GM21737 (cell line): Measurements from ENCODE around the gene RNLS.
"Not testable (repeated sequence)": the region's sequence is repeated elsewhere in the genome, so short reads cannot be mapped to it uniquely, and the experiment has no call there.

Source experiments
- ATAC-seq: cut with Tn5 transposase; IDR thresholded peaks from one replicate; pipeline ENCODE4 v1.9.1; 2021; ENCODE audit warnings: mild to moderate bottlenecking, moderate library complexity; ENCODE audit not compliant: unreplicated experiment

Gene RNLS

DNA sequence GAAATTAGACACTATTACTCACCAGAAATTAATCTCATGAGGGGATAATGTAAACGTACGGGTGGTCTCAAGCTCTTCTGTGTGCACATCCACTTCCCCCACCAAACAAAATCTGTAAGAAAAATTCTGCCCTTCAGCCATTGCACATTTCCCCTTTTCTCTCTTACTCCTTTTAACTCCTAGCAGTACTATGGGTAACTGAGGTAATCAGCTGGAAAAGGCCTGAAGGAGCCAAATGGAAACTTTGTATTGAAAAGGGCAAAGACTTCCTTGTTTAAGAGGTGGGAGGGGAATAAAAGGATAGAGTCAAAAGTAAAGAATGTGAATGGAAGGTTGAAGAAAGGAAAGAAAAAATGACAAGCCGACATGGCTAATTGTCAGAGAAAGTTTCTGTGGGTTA, 273.8 kb downstream of the RNLS start:
- no peak for ATAC-seq

DNA sequence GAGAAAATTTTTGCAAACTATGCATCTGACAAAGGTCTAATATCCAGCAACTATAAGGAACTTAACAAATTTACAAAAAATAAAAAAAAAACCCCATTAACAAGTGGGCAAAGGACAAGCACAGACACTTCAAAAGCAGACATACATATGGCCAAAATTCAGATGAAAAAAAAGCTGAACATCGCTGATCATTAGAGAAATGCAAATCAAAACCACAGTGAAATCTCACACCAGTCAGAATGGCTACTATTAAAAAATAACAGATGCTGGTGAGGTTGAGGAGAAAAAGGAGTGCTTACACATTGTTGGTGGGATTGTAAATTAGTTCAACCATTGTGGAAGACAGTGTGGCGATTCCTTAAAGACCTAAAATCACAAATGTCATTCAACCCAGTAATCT, 274.8 kb downstream of the RNLS start:
- ATAC-seq = not testable (repeated sequence)

DNA sequence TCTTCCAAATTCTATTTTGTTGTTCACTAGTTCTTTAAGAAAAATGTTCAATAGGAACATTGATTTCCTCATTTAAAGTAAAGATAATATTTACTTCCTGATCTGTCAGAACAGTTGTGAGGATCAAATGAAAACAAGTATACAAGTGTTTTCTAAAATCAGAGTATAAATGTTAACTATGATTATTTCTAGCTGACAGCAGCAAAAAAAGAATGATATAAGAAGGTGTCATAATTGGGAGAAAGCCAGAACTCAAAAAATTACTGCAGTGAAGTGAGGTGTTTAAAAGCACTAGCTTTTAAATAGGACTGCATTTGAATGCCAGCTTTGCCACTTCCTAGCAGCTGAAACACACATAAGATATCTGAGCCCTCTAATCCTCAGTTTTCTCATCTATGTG, 283.3 kb downstream of the RNLS start:
- ATAC-seq = no peak

DNA sequence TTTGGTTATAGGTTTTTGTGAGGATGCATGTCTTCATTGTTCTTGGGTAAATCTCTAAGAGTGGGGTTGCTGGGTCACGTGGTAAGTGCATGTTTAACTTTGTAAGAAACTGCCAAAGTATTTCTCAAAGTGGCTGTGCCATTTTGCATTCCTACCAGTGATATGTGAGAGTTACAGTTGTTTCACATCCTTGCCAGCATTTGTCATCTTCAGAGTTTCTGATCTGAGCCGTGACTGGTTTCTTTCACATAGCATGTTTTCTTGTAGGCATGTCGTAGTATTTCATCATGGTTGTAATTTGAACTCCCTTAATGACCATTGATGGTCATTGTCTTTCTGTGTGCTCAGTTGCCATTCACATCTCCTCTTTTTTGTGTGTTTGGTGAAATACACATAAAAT, 286.0 kb downstream of the RNLS start:
- no peak for ATAC-seq

DNA sequence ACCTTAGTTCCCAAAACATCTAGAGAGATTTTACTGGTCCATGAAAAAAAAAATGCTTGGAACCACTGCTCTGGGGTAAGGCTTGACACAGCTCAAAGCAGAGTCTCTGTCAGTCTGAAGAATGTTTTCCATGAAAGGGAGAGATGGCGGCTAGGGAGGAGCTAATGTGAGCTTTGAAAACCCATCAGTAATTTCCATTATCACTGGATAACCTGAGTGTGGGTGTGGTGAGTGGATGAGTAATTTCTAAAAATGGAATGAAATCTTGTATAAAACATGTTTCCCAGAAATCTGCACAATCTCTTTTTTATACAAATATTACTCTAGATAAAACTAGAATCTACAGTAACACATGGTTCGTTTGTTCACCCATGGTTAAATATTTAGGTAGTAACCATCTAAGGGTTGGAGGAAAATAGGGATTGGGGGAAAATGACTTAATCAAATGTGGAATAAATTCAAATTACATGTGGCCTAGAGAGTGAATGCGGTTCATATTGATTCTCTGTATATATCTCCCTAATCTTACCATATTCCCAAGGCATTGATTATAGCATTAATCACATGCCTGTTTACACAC, 289.4 kb downstream of the RNLS start:
- ATAC-seq = no peak

DNA sequence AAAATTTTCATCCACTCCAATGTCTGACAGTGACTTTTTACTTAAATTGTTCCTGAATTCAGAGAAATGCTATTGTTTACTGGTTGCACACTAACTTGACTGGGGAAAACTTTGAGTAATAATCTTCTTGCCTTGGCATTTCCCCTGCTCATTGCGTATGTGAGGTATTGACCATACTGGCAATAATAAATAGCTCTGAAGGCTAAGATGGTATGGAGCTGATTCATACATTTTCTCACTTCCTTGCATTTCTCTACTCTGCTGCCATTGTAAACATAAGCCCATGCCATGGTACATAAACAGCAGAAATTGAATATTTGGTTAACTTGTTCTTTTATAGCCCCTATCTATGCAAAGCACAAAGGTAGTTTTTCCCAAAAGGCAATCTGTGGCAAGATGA, 290.0 kb downstream of the RNLS start:
- no peak for ATAC-seq

DNA sequence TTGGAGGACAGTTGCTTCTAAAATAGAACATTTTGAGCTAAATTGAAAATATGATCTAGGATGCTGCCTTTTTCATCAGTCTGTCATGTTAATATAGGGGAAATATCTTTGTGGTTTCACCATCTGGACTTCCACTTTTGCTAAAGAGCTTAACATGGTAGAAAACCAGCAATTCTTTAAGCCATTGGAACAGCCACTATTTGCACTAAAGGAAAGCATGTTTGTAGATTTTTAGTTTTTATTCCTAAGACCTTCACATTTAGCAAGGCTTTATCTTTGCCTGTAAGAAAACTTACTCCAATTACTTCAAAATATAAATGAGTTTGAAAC, 291.0 kb downstream of the RNLS start:
- no peak for ATAC-seq

DNA sequence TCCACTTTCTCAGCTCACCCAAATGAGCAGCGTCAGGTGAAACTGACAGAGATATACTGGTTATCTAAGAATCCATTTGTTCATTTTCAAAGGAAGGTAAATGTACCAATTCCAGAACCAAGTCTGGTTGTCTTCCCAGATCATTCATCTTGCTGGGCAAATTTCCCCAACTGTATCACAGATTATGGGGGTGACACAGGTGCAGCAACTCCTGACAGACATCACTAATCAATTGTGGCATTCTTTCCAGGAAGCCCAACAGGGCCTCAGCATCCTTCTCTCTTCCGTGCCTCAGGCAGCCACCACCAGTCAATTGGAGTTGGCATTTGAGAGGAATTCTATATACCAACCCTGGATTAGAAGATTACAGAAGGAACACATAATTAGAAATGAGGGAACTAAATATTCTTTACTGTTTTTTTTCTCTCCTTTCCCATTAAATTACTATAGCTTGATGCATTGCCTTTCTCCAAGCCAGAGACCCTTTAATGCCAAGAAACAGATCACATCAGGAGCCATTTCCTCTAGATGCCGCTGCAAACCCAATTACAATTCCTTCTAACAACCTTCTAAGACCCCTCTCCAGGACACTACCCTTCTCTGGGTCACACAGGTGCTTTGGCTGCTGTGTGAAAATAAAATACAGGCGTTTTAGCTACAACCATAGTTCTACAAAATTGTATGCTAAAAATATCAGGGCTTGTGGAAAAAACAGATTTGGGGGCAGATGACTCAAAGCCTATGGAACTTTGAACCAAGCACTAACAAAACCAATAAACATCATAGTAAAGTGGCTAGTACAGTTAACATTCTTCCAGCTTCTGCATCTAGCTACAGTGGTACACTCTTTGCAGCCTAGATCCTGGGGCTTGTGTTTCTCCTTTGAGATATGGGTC, 291.6 kb downstream of the RNLS start:
- ATAC-seq = no peak

DNA sequence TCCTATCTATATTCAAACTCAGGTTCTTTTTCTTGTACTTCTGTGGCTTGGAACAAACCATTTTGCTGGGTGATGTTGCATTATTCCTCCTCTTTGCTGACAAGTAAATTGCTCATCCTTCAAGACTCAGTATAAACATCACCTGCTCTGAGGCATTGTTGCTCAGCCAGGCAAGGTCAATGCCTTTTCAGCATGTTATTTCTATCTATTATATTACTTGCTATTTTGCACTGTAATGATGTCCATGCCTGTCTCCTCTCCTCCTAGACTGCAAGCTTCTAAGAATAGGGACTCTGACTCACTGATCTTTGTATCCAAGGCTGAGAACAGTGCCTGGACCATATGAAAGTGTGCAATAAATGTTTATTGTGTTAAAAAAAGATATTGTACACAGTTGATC, 293.8 kb downstream of the RNLS start:
- ATAC-seq = no peak

DNA sequence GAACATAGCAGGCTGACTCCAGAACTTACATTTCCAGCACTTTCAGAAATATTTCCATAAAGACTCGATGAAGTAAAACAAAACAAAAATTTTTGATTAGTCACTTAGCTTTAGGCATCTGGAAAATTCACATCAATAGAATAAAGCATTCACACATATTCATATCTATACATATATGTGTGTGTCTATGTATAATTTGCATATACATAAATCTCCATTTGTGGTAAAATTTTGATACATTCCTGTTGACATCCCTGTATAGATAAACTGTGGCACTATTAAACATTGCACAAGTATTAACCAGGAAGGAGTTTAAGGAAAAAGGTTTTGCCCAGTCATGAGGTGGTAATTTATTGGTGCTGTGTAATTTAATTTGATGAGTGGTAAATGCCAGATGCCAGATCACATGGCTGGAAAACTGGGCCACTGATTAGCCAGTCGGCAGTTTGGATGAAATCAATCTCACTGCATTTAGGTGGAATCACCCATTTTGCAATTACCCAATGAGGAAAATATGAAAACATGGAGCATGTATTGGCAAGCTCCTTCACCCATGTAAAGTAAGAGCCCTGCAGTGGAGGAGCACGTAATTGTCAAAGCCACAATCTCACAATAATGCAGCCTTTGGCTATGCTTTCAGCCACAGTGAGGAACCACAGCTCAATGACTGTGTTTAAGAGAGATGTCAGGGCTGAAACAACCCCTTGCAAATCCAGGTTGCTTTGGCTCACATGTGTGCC, 294.6 kb downstream of the RNLS start:
- ATAC-seq = no peak

DNA sequence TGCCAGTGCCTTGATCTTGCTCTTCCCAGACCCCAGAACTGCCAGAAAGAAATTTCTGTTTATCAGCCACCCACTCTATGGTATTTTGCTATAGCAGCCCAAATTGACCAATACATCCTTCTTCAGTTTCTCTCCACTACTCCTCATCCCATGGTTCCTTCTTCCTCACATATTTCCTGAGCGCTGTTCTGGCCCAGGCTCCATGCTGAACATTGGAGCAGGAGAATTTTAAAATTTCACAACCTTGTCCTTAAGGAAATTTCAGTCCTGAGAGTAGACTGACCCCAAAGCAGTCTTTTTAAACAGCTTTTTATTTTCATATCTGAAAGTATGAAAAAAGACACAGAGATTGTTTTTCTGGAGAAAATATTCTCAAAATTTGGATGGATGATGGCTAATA, 297.1 kb downstream of the RNLS start:
- ATAC-seq = no peak

DNA sequence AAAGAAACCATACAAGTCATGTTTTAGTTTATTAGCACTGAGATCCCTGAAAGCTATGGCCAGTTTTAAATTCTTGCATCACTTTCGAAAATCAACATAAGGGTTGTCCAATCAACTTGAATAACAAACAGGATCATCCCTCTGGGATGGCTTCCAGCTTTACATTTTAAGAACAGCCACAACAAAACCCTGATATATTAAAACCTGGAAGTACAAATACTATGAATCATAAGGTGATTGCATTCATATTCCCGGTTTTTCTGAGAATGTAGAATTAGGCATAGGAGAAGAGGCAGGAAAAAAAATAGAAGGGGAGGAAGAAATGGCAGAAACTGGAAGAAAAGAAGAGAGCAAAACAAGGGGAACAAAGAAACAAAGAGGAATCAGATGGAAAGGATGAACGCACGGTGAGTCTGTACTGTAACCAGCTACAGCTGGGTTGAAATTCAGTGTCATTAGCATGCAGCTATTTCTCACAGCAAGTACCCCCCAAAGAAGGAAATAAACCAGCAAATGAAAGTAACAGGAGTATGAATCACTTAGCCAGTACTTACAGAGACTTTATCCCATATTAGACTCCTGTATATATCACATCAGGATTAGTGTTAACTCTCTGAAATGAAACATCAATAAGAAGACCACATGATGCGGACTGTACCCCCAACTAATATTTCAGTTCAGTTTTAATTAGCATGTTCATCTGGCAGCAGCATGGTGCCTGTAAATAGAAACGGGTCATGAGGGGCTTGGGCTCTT, 301.3 kb downstream of the RNLS start:
- ATAC-seq = no peak

DNA sequence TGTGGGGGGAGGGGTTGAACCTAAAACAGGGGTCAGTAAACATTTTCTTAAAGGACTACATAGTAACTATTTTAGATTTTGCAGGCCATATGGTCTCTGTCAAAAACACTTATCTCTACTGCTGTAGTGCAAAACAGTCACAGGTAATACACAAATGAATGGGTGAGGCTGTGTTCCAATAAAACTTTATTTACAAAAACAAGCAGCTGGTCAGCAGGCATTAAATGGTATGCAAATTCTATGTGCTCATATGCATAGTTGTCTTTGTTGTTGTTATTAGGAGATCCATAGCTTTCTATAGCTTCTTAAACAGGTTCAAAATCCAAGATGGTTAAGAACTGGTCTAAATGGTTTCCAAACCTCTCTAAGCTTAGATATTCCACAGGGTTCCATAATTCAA, 302.6 kb downstream of the RNLS start:
- ATAC-seq = no peak

DNA sequence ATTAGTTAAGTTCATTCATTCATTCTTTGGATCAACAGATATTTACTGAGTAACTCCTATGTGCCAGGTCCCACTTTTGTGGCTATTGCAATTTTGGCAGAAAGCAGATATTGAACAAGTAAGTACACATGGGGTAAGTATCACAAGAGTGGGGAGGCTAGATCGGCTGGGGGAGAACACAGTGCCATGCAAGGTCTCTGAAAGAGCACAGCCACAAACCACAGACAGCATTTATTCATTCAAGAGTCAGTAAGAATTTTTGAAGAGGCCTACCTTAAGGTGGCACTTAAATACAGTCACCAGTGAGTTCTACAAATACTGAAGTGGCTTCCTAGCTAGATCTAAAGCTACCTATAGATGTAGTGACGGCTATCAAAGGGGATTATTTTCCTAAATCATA, 304.2 kb downstream of the RNLS start:
- no peak for ATAC-seq

DNA sequence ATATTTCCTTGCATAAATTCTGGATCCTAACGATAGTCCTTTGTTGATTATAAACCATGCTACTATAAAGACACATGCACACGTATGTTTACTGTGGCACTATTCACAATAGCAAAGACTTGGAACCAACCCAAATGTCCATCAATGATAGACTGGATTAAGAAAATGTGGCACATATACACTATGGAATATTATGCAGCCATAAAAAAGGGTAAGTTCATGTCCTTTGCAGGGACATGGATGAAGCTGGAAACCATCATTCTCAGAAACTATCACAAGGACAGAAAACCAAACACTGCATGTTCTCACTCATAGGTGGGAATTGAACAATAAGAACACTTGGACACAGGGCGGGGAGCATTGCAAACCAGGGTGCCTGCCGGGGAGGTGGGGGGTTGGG, 306.2 kb downstream of the RNLS start:
- ATAC-seq = not testable (repeated sequence)

DNA sequence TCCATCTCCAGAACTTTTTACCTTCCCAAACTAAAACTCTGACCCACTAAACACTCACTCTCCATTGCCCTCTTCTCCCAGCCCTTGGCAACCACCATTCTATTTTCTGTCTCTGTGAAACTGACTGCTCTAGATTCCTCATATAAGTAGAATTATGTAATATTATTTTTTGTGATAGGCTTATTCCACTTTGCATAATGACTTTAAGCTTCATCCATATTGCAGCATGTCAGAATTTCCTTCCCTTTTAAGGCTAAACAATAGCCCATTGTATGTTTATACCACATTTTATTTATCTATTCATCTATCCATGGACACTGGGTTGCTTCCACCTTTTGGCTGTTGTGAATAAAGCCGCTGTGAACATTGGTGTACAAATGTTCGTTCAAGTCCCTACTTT, 308.8 kb downstream of the RNLS start:
- ATAC-seq = no peak

DNA sequence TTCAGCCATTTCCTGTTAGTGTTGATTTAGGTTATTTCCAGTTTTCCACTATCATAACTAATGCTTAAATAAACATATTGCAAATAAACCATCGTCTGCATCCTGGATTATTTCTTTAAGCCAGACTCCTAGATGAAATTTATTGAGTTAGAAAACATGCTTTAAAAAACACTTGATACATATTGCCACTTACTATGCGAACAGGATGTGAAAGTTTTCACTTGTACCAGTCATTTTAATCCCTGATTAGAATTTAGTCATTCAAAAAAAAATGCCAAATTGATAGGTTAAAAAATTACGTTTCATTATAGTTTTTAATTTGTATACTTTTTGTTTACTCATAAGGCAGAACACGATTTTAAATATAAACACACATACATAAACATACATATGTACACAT, 309.6 kb downstream of the RNLS start:
- ATAC-seq = no peak

DNA sequence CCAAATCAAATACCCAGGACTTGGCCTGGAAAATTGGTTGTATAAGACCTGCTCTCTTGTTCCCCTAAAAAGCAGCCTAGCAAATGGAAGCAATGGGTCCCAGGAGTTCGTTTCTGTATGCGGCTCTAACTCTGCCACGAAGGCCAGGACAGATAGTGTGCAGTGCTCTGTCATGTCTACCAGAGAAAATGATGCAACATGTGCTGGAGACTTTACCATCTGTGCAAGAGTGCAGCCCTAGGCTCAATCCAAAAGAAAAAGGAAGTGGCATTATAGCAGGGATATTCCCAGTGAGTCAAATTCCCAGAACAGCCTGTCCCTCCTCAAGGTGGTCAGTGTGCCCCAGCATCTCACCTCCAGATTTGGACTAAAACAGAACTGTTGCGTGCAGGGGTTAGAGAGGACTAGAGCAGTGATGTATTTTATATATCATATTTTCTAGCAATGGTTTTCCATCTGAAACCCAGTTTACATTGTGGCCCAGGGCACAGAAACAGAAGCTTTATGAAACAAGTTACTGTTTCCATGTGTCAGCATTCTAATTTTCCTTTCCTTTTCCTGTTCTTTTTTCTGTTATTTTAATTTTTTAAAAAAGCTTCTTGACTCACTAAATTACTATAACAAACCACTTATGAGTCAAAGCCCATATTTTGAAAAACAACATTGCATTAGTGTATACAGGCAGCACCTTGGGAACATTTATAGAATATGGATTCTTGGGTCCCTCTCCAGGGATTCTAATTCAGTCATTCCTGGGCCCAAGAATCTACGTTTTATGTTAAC, 311.2 kb downstream of the RNLS start:
- ATAC-seq = peak; percentile 8

DNA sequence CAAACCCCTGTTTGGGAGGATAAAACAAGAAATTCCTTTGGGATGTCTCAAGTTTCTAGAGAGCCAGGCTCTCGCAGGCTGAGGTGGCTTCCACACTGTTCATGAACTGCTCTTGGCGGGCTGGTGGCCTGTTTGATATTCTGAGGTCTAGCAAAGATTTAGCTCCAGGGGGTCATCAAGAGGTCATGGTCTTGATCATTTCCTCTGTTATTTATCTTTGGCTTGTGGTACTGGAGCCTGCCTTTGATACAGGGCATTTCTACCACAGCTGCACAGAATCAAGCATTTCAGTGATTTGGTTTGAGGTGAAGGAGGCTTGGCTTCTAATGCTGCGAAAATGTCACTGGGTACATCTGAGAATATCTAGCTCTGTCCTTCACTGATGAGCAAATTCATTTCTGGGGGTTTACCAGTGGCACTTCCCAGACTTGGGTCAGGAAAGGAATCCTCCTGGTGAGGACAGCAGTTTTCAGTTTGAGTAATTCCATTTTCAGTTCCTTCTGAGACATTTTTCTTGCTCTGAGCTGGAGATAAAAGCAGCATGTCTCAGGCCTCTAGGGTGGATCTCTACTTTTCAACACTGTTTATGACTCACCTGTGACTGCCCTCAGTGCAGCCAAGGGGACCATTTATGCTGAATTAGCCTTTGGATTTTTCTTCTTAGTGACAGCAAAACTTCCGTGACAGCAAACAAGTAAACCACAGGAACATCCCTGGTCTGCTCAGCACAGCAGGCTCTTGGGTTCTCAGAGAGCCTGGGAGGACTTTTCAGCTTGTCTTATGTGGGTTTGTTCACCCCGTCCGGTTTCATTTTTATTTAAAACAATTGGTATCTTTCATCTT, 312.0 kb downstream of the RNLS start:
- peak; percentile 88 for ATAC-seq
